PC-9 (cell line): ENCODE data around the gene PLTP. TPM values are rescaled to one million over a fixed set of nuclear protein-coding genes. Genes with fewer than 3 reads are reported as not detected.

Experiments used
- BruUV-seq: library from RNA; stranded (reverse); fragments of 400-500 nt; replicated peaks from 2 replicates; lab custom pipeline; 2021; lab: Mats Ljungman, UMichigan
- CTCF ChIA-PET: fragments of 300-600 bp; sonication (Branson Sonifier 250); formaldehyde crosslinking; loops from one replicate; lab custom pipeline; 2022; ENCODE audit warnings: antibody characterized with exemption; lab: Charles Lee
- POLR2A ChIA-PET: fragments of 300-600 bp; sonication (Branson Sonifier 250); formaldehyde crosslinking; loops from one replicate; lab custom pipeline; 2022; ENCODE audit warnings: antibody characterized with exemption; ENCODE audit not compliant: unreplicated experiment; lab: Charles Lee
- DNase-seq, 2 experiments: peaks; one replicate each; pipeline versions ENCODE4 v3.0.0 to v3.0.0-alpha.2; 2015 to 2022; ENCODE audit warnings: mixed read lengths in 1 of 2
- H2AFZ ChIP-seq: fragments of 200-600 bp; sonication (generic); 2 replicates; pipeline ENCODE4 v1.8.1; 2017; ENCODE audit warnings: antibody characterized with exemption
- H3F3A ChIP-seq: fragments of 200-600 bp; sonication (generic); 2 replicates; pipeline ENCODE4 v1.8.1; 2017; ENCODE audit warnings: antibody characterized with exemption, mild to moderate bottlenecking, low read depth; ENCODE audit not compliant: insufficient read depth
- H3K27ac ChIP-seq: fragments of 200-600 bp; sonication (generic); 2 replicates; pipeline ENCODE4 v1.6.1; 2016; ENCODE audit warnings: mixed run types
- H3K27me3 ChIP-seq: fragments of 200-600 bp; sonication (generic); 2 replicates; pipeline ENCODE4 v1.6.1; 2016; ENCODE audit warnings: low read depth, mixed run types; ENCODE audit not compliant: insufficient read depth
- H3K36me3 ChIP-seq: fragments of 200-600 bp; sonication (generic); 2 replicates; pipeline ENCODE4 v1.6.1; 2016; ENCODE audit warnings: low read depth, mixed run types
- H3K4me1 ChIP-seq: fragments of 200-600 bp; sonication (generic); replicated peaks from 2 replicates; pipeline ENCODE4 v1.6.1; 2016; ENCODE audit warnings: mixed run types; ENCODE audit not compliant: insufficient read depth
- H3K4me2 ChIP-seq: fragments of 200-600 bp; sonication (generic); 2 replicates; pipeline ENCODE4 v1.6.1; 2017; ENCODE audit warnings: mixed run types
- H3K4me3 ChIP-seq: fragments of 200-600 bp; sonication (generic); 2 replicates; pipeline ENCODE4 v1.6.1; 2016; ENCODE audit warnings: mixed run types
- H3K79me2 ChIP-seq: fragments of 200-600 bp; sonication (generic); 2 replicates; pipeline ENCODE4 v1.6.1; 2017; ENCODE audit warnings: low read depth, mixed run types
- H3K9me2 ChIP-seq: fragments of 200-600 bp; sonication (generic); 2 replicates; pipeline ENCODE4 v1.8.1; 2017; ENCODE audit warnings: mild to moderate bottlenecking; ENCODE audit not compliant: insufficient read depth
- H3K9me3 ChIP-seq: fragments of 200-600 bp; sonication (generic); 2 replicates; pipeline ENCODE4 v1.8.1; 2016; ENCODE audit warnings: low read depth; ENCODE audit not compliant: insufficient read depth
- H4K20me1 ChIP-seq: fragments of 200-600 bp; sonication (generic); 2 replicates; pipeline ENCODE4 v1.8.1; 2017; ENCODE audit not compliant: insufficient read depth
- CTCF ChIP-seq: fragments of 200-600 bp; sonication (generic); conservative IDR thresholded peaks from 2 replicates; pipeline ENCODE4 v1.6.1; 2017; ENCODE audit warnings: mixed run types, antibody characterized with exemption, mild to moderate bottlenecking, moderate library complexity
- EZH2 ChIP-seq: fragments of 200-600 bp; sonication (generic); IDR thresholded peaks from 2 replicates; pipeline ENCODE4 v1.8.0; 2017; ENCODE audit warnings: antibody characterized with exemption, low read depth
- intact Hi-C: fragments of 100-400 bp; cut with micrococcal nuclease; formaldehyde crosslinking; loops from one replicate; pipeline ENCODE4 v1.10.0; 2022; ENCODE audit not compliant: unreplicated experiment
- total RNA-seq: library from RNA; stranded (reverse); gene quantifications from 2 replicates; pipeline ENCODE4 v1.2.3, GENCODE V29; 2021

Gene PLTP
- total RNA-seq, 1 experiment from 2014 or later, result 127 TPM

GRCh38 chr20:45921337-45922189 lies 9.6 kb upstream of the PLTP start:
- no peak overlapping the region for H2AFZ ChIP-seq
- H3K27me3 ChIP-seq, result no peaks in the 10 kb centered on the region
- intact Hi-C loops, result no loop called here
- no peak overlapping the region for H3K27ac ChIP-seq
- ChIA-PET CTCF (interaction anchor here (1.2 kb wide), 1 partner anchor 48 kb away, joined by 4 read pairs; no protein-coding TSS in a partner anchor), POLR2A (interaction anchor here (0.8 to 1.2 kb wide), 2 partner anchors 9 to 13 kb away, joined by 3 to 4 read pairs; partner anchors contain the start of gene PLTP)
- peaks cover 15% of the 10 kb centered on the region; the same call in 1 of the 2 replicates for H3F3A ChIP-seq
- no TSS peak for BruUV-seq
- 0 out of 2 replicates have a peak, but pooled peaks cover 2% of the 10 kb centered on the region for H3K4me1 ChIP-seq
- H3K9me3 ChIP-seq, result no peaks in the 10 kb centered on the region
- TF ChIP-seq CTCF, result no peak
- TF ChIP-seq EZH2, result no peak
- no peak for DNase-seq
- no peaks in the 10 kb centered on the region for H3K9me2 ChIP-seq
- no peak overlapping the region for H3K4me2 ChIP-seq
- H4K20me1 ChIP-seq, result no peaks in the 10 kb centered on the region
- no peaks in the 10 kb centered on the region for H3K36me3 ChIP-seq
- H3K4me3 ChIP-seq, result no peak overlapping the region
- no peaks in the 10 kb centered on the region for H3K79me2 ChIP-seq

GRCh38 chr20:45920462-45921336 lies 8.7 kb upstream of the PLTP start:
- Histone ChIP-seq H3K9me2 (no peaks in the 10 kb centered on the region), H3F3A (peaks cover 15% of the 10 kb centered on the region; the same call in 1 of the 2 replicates), H4K20me1 (no peaks in the 10 kb centered on the region), H3K27me3 (no peaks in the 10 kb centered on the region), H2AFZ (no peak overlapping the region), H3K79me2 (no peaks in the 10 kb centered on the region), H3K4me3 (no peak overlapping the region), H3K4me1 (0 out of 2 replicates have a peak, but pooled peaks cover 8% of the 10 kb centered on the region), H3K36me3 (no peaks in the 10 kb centered on the region), H3K9me3 (no peaks in the 10 kb centered on the region), H3K4me2 (no peak overlapping the region), H3K27ac (no peak overlapping the region)
- intact Hi-C loops, result no loop called here
- BruUV-seq, result no TSS peak
- TF ChIP-seq EZH2 (no peak), CTCF (no peak)
- no peak for DNase-seq
- ChIA-PET POLR2A (no interaction called here), CTCF (interaction anchor here (1.2 kb wide), 1 partner anchor 49 kb away, joined by 4 read pairs; no protein-coding TSS in a partner anchor)
